BJ (cell line): Measurements from ENCODE around the gene PLCB2. TPM values are rescaled to one million over a fixed set of nuclear protein-coding genes. Genes with fewer than 3 reads are reported as not detected.

ENCODE experiments used
- CTCF ChIA-PET: fragments of 350-600 bp; formaldehyde crosslinking; extraction: SDS; loops from one replicate; lab custom pipeline; 2021; ENCODE audit warnings: antibody characterized with exemption, inconsistent platforms; lab: Yijun Ruan, JAX
- POLR2A ChIA-PET: fragments of 300-600 bp; sonication (Branson Sonifier 250); formaldehyde crosslinking; extraction: SDS; loops from one replicate; lab custom pipeline; 2021; ENCODE audit warnings: antibody characterized with exemption; lab: Charles Lee
- DNase-seq: peaks from one replicate; pipeline ENCODE4 v3.0.0-alpha.2; 2011; ENCODE audit warnings: low read depth
- H3K27me3 ChIP-seq: 2 replicates; pipeline ENCODE4 v1.6.0; 2011; ENCODE audit warnings: low read length; ENCODE audit not compliant: control insufficient read depth, insufficient read depth
- H3K36me3 ChIP-seq: 2 replicates; pipeline ENCODE4 v1.5.1; 2011; ENCODE audit warnings: low read length; ENCODE audit not compliant: control insufficient read depth, insufficient read depth
- H3K4me3 ChIP-seq: 2 replicates; pipeline ENCODE4 v1.5.1; 2011; ENCODE audit warnings: low read depth, mild to moderate bottlenecking, control low read depth, low read length
- CTCF ChIP-seq: IDR thresholded peaks from 2 replicates; pipeline ENCODE4 v1.5.1; 2011; ENCODE audit warnings: low read depth, mild to moderate bottlenecking, control low read depth, inconsistent platforms, low read length, moderate library complexity; ENCODE audit not compliant: insufficient read depth
- polyA minus RNA-seq: library from RNA; depleted of rRNA, polyadenylated mRNA; stranded (reverse); fragments of >200 nt; gene quantifications from 2 replicates; pipeline ENCODE4 v1.2.3, GENCODE V29; 2011; rRNA and poly(A)+ RNA removed
- polyA plus RNA-seq: library from polyadenylated mRNA; depleted of rRNA; stranded (reverse); fragments of >200 nt; gene quantifications from 2 replicates; pipeline ENCODE4 v1.2.3, GENCODE V29; 2011; rRNA removed

Gene PLCB2
- polyA plus RNA-seq (0.22 and 0.47 TPM in 2 replicates), polyA minus RNA-seq (0.43 TPM in 1 of 2 replicates, not detected in the other)

GRCh38 chr15:40307421-40308211, at the start of gene PLCB2:
Gene PLCB2 (minus strand): TSS chr15:40307935. CDS start chr15:40307672, 263 bp downstream.
- Histone ChIP-seq H3K4me3 (no peak within 1 kb of the TSS), H3K27me3 (peaks cover 25% of the 10 kb centered on the region), H3K36me3 (no peaks in the 10 kb centered on the region)
- CTCF ChIA-PET = interaction anchor here (0.5 to 11.9 kb wide), 14 partner anchors 8 to 276 kb away, joined by 3 to 127 read pairs (median 6); partner anchors contain the start of gene INAFM2
- POLR2A ChIA-PET = no interaction called here
- DNase-seq = no peak
- 0 out of 2 replicates have a peak, but pooled peaks have one; percentile 27 for TF ChIP-seq CTCF

GRCh38 chr15:40357246-40357645, 49.5 kb upstream of the PLCB2 start:
- ChIA-PET CTCF (interaction anchor here (1.3 to 11.3 kb wide), 2 partner anchors 11 to 16 kb away, joined by 5 to 112 read pairs; partner anchors contain the start of gene CCDC9B), POLR2A (no interaction called here)

GRCh38 chr15:40355976-40356585, 48.3 kb upstream of the PLCB2 start:
- Histone ChIP-seq H3K36me3 (no peaks in the 10 kb centered on the region), H3K27me3 (peaks cover 15% of the 10 kb centered on the region), H3K4me3 (no peak overlapping the region)
- ChIA-PET CTCF (interaction anchor here (0.8 to 11.3 kb wide), 6 partner anchors 11 to 82 kb away, joined by 3 to 112 read pairs (median 5); partner anchors contain the start of gene CCDC9B), POLR2A (no interaction called here)
- TF ChIP-seq CTCF = no peak
- no peak for DNase-seq

More at GRCh38 chr15:40357246-40357645, 49.5 kb upstream of the PLCB2 start:
- no peak for TF ChIP-seq CTCF
- H3K27me3 ChIP-seq = peaks cover 19% of the 10 kb centered on the region
- no peak for DNase-seq
- H3K36me3 ChIP-seq = no peaks in the 10 kb centered on the region
- H3K4me3 ChIP-seq = no peak overlapping the region

GRCh38 chr15:40354408-40355171, 46.9 kb upstream of the PLCB2 start:
- peak; percentile 79 for TF ChIP-seq CTCF
- CTCF ChIA-PET = interaction anchor here (1.0 to 11.3 kb wide), 9 partner anchors 13 to 80 kb away, joined by 3 to 112 read pairs (median 5); partner anchors contain the start of gene CCDC9B
- Histone ChIP-seq H3K36me3 (no peaks in the 10 kb centered on the region), H3K27me3 (peaks cover 15% of the 10 kb centered on the region), H3K4me3 (no peak overlapping the region)
- POLR2A ChIA-PET = no interaction called here
- DNase-seq = no peak
